Measurements from ENCODE around the gene RLBP1. TPM values are rescaled to one million over a fixed set of nuclear protein-coding genes. Genes with fewer than 3 reads are reported as not detected.

RLBP1 gene
- total RNA-seq, 1 experiment from 2014 or later: not detected

Other genes with a start within 250 kb of the RLBP1 start
- 26.2 to 29.7 TPM (median 29.5 TPM) in 3 replicates for gene ABHD2, start 133.1 kb downstream of the RLBP1 start, total RNA-seq (2021)
- gene FANCI, start 22.4 kb upstream of the RLBP1 start, total RNA-seq (2021): 94.5 to 108 TPM (median 101 TPM) in 3 replicates
- gene POLG, start 113.2 kb upstream of the RLBP1 start, total RNA-seq (2021): 63.9 to 76.2 TPM (median 68.3 TPM) in 3 replicates